Stimulated activated CD4-positive, alpha-beta T cell treated with anti-CD3 and anti-CD28 coated beads, Interleukin-15, amount 100 ng/mL, for 24 hours (primary cell): ENCODE measurements around the gene EXOC3.

ENCODE experiments used
- DNase-seq: peaks from one replicate; pipeline ENCODE4 v3.0.0-alpha.2; 2020

EXOC3 gene

DNA sequence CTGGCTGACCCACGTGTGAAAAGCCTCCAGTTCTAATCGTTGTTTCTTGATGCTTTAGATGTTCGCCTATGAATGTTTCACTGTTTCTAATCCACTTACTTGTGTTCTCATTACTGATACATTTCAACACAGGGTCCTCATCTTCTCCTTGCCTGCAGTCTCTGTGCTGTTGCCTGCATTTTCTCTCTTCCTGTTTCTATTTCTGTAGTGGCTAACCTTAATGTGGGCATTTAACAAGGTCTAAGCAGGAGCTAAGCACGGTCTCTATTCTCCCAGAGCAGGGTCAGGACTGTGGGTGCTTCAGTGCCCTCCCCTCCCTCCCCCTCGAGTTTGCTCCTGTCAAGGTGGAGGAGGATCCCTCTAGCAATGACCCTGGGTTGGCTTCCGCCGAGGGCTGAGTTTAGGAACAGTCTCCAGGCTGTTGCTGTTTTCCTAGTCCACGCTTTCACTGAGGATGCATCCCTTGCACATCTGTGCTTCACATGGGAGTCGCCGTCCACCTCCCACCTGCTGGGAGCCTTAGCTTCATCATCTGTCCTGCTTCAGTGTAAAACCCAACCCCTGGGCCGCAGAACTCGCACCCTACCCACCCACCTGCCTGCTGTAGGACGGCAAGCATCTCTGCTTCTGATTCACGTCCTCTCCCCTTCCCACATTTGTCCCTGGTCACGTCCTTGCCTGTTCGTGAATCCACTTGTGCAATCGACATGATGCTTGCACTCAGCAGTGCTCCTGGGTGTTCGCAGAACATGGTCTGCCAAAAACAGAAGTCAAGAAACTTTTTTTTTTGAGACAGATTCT, 2.4 kb upstream of the EXOC3 start:
- DNase-seq, result no peak

- no peak for DNase-seq
Observed at GRCh38 chr5:441996-442334, 1.0 kb upstream of the EXOC3 start.

DNA sequence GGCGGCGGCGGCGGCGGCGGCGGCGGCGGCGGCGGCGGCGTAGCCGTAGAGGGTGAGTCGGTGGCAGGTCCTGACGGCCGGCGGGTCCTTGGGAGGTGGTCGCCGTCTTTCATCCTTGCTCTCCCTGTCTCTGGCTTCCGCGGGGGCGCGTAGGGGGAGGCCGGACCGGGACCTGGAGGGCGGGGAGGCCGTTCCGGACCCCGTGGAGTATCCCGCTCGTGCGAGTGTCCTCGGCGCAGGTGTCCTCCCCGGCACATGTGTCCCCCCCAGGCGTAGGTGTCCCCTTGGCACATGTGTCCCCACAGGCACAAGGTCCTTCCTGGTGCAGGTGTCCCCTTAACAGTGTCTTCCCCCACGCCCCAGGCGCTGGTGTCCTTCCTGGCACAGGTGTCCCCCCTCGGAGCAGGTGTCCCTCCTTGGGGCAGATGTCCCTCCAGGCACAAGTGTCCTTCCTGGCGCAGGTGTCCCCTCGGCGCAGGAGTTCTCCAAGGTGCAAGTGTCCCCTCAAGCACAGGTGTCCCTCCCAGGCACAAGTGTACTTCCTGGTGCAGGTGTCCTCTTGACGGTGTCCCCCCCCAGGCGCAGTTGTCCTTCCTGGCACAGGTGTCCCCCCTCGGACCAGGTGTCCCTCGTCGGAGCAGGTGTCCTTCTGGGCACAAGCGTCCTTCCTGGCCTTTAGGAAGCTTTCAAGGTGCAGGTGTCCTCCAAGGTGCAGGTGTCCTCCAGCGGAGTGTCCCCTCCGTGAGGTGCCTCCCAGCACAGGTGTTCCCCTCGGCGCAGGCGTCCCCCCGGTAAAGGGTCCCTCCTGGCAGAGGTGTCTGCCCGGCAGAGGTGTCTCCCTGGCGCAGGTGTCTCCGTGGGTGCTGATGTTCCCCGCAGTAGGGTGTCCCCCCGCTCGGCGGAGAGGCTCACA, 519 bp downstream of the EXOC3 start:
- peak; percentile 46 for DNase-seq

- no peak for DNase-seq
Observed at GRCh38 chr5:444226-444625, 1.2 kb downstream of the EXOC3 start.

DNA sequence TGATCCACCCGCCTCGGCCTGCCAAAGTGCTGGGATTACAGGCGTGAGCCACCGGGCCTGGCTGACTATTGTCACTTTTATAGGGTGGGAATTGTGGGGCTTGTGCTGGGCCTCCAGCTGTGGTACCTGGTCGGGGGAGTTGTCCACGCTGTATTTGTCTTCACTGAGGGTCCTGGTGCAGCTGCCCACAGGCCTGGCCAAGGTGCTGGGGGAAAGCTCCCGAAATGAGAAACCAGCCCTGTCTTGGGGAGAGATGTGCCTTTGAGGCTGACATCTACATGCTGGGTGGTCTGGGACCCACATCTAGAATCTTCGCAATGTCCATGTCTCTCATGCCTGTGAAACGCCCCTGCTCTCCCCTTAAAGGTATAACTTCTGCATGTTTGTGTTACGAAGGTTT, 2.6 kb downstream of the EXOC3 start:
- DNase-seq, result no peak

- no peak for DNase-seq
Observed at GRCh38 chr5:446066-446882, 3.3 kb downstream of the EXOC3 start.

DNA sequence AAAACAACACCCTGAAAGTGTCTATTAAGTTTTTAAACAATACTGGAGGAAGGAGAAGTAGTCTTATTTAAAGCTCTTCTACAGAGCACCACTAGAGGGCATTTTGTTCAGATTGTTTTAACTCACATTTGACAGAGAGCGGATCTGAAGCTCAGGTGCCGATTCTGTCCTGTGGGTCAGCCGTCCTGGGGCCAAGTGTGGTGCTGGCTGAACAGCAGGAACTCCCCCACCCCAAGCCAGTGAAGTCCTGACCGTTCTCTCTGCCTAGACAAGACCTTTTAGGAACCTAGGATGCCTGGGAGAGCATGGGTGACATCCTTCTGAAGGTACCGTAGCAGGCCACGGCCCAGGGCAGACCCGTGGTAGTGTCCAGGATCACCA, 3.9 kb downstream of the EXOC3 start:
- no peak for DNase-seq

DNA sequence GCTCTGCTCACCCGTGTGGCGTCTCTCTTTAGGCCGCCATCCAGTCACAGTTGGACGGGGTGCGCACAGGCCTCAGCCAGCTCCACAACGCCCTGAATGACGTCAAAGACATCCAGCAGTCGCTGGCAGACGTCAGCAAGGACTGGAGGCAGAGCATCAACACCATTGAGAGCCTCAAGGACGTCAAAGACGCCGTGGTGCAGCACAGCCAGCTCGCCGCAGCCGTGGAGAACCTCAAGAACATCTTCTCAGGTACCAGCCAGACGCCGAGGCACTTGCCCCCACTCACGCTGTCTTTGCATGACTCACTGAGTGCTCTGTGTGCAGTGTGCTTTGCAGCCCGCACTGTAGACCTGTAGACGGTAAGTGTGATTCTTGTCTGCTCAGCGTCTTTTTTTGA, 4.5 kb downstream of the EXOC3 start:
- no peak for DNase-seq

GRCh38 chr5:448061-448765, 5.2 kb downstream of the EXOC3 start:
- DNase-seq, result no peak

DNA sequence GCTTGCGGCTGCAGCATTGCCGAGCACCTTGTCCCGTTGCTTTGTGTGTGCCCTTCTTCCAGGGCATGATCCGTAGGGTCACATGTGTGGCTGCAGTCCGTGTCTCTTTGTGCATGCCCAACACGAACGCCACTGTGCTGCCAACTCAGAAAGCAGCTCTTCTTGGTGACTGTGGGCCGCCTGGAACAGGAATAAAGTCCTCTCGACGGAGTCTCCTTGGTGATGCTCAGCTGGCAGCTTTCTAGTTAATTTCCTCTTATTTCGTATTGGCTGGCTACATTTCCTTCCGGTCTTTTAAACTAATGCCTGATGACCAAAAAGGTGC, 5.8 kb downstream of the EXOC3 start:
- DNase-seq, result no peak

DNA sequence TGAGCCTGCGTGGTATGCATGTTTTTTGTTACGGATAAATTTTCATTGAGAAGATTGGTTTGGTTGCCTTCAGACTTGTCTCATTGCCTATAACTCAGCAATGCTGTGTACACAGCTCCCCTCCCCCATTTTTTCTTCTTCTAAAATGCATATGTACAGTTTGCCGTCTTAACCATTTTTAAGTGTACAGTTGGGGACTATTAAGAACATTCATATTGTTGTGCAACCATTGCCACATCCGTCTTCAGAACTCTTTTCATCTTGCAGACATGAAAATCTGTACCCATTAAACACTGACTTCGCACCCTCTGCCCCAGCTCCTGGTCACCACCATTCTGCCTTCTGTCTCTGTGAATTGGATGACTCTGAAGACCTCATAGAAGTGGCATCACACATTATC, 6.2 kb downstream of the EXOC3 start:
- DNase-seq, result no peak

GRCh38 chr5:451587-452458, 8.8 kb downstream of the EXOC3 start:
- DNase-seq, result no peak

DNA sequence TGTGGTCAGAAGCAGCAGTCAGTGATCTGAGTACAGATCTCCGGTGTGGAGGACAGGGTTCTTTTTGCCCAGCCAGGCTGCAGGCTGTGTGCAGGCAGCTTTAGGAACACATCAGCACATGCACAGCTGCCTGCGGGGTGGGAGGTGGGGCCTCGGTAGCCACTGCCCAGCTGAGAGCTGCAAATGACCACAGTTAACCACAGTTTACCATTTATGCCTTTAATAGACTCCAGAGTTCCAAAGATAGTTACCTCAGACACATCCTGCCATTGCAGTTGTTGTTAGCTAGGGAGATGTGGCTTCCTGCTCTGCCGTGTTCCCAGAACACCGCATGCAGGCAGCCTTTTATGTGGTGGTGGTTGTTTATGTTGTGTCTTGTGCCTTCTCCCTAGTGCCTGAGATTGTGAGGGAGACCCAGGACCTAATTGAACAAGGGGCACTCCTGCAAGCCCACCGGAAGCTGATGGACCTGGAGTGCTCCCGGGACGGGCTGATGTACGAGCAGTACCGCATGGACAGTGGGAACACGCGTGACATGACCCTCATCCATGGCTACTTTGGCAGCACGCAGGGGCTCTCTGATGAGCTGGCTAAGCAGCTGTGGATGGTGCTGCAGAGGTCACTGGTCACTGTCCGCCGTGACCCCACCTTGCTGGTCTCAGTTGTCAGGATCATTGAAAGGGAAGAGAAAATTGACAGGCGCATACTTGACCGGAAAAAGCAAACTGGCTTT, 10.2 kb downstream of the EXOC3 start:
- DNase-seq, result no peak

DNA sequence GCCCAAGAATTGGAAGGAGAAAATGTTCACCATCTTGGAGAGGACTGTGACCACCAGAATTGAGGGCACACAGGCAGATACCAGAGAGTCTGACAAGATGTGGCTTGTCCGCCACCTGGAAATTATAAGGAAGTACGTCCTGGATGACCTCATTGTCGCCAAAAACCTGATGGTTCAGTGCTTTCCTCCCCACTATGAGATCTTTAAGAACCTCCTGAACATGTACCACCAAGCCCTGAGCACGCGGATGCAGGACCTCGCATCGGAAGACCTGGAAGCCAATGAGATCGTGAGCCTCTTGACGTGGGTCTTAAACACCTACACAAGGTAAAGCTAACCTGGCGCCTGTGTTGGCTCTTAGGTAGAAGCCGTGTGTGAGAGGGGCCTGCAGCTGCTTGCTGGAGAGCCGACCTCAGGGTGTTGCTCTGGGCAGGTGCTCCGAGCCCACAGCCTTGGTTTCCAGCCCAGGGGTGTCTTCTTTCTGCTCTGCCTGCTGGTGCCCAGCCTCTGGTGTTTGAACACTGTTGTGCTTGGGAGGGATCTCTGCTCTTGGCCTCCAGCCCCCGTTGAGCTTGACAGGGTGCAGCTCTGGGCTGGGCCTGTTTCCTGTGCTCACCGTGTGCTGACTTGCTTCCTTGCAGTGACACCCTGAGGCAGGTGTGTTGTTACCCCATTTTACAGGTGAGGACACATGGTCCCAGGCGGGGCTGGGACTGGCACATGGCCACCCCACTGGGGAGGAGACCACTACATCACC, 10.9 kb downstream of the EXOC3 start:
- DNase-seq, result no peak

GRCh38 chr5:454936-455335, 12.0 kb downstream of the EXOC3 start:
- no peak for DNase-seq

GRCh38 chr5:455806-456205, 12.8 kb downstream of the EXOC3 start:
- DNase-seq, result no peak

DNA sequence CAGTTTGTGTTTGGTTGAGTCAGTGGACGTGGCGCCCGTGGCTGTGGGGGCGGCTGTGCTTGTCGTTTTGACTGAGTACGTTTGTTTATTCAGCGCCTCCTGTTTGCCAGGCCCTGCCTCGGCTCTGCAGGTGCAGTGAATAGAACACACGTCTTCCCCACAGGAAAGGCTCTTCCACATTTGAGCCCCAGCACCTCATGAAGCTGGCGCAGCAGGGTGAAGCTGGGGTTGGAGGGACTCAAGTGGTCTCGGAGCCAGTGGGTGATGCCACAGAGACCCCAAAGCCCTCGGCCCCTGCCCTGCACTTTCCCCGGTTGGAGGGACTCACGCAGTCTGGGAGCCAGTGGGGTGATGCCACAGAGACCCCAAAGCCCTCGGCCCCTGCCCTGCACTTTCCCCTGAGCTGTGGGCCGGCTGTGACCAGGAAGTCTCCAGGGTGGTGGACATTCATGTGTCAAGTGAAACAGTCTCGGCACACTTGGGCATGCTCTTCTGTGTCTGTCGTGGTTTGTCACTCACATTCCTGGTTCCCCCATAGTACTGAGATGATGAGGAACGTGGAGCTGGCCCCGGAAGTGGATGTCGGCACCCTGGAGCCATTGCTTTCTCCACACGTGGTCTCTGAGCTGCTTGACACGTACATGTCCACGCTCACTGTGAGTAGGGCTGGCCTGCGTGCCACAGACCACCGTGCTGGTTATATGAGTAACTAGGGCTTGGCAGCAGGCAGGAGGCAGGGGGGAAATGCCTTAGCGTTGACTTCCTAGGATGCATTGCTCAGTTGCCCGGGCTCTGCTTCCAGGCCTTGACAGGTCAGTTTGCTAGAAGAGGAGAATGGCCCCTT, 13.6 kb downstream of the EXOC3 start:
- no peak for DNase-seq

- DNase-seq, result no peak
Observed at GRCh38 chr5:457195-457961, 14.4 kb downstream of the EXOC3 start.
